NB4 (cell line): ENCODE data around the gene HDAC4.

Source experiments
- DNase-seq: peaks from one replicate; pipeline ENCODE4 v3.0.0; 2010; ENCODE audit warnings: low read depth
- H3K4me3 ChIP-seq: one replicate; pipeline ENCODE4 v1.5.1; 2011; ENCODE audit warnings: mild to moderate bottlenecking, low read depth, low read length, moderate library complexity
- MYC ChIP-seq: IDR thresholded peaks from 2 replicates; pipeline ENCODE4 v1.6.1; 2011; ENCODE audit warnings: low read depth, low read length
- POLR2A ChIP-seq: IDR thresholded peaks from 2 replicates; pipeline ENCODE4 v1.6.1; 2011; ENCODE audit warnings: mild to moderate bottlenecking; ENCODE audit not compliant: insufficient read length; ENCODE audit errors: extremely low read depth
- TF ChIP-seq, protein P1 (sequence below): IDR thresholded peaks from one replicate; pipeline ENCODE4 v1.5.1; 2012; ENCODE audit warnings: low read depth, low read length
- TF ChIP-seq, protein P2 (sequence below): IDR thresholded peaks from 2 replicates; pipeline ENCODE4 v1.6.1; 2011; ENCODE audit warnings: low read depth, low read length

HDAC4 gene

DNA sequence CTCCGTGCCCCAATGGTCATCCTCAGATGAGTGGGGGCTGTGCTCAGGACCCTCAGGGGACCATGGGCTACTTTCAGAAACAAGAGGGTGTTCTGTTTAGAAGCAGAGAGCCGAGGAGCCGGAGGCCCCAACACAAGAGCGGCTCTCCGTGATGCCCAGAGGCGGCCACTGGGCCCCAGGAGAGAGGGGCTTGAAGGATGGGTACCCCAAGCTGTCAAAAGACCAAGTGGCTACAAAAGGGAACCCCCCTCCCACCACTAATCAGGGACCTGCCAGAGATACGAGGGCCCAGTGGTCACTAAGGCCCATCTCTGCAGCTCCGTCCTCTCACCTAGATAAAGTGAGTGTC, 93.6 kb downstream of the HDAC4 start:
- H3K4me3 ChIP-seq: no peak overlapping the region
- no peak for TF ChIP-seq POLR2A
- TF ChIP-seq, protein P1, sequence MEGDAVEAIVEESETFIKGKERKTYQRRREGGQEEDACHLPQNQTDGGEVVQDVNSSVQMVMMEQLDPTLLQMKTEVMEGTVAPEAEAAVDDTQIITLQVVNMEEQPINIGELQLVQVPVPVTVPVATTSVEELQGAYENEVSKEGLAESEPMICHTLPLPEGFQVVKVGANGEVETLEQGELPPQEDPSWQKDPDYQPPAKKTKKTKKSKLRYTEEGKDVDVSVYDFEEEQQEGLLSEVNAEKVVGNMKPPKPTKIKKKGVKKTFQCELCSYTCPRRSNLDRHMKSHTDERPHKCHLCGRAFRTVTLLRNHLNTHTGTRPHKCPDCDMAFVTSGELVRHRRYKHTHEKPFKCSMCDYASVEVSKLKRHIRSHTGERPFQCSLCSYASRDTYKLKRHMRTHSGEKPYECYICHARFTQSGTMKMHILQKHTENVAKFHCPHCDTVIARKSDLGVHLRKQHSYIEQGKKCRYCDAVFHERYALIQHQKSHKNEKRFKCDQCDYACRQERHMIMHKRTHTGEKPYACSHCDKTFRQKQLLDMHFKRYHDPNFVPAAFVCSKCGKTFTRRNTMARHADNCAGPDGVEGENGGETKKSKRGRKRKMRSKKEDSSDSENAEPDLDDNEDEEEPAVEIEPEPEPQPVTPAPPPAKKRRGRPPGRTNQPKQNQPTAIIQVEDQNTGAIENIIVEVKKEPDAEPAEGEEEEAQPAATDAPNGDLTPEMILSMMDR: no peak
- TF ChIP-seq MYC: no peak
- TF ChIP-seq, protein P2, sequence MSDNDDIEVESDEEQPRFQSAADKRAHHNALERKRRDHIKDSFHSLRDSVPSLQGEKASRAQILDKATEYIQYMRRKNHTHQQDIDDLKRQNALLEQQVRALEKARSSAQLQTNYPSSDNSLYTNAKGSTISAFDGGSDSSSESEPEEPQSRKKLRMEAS: no peak
- no peak for DNase-seq

DNA sequence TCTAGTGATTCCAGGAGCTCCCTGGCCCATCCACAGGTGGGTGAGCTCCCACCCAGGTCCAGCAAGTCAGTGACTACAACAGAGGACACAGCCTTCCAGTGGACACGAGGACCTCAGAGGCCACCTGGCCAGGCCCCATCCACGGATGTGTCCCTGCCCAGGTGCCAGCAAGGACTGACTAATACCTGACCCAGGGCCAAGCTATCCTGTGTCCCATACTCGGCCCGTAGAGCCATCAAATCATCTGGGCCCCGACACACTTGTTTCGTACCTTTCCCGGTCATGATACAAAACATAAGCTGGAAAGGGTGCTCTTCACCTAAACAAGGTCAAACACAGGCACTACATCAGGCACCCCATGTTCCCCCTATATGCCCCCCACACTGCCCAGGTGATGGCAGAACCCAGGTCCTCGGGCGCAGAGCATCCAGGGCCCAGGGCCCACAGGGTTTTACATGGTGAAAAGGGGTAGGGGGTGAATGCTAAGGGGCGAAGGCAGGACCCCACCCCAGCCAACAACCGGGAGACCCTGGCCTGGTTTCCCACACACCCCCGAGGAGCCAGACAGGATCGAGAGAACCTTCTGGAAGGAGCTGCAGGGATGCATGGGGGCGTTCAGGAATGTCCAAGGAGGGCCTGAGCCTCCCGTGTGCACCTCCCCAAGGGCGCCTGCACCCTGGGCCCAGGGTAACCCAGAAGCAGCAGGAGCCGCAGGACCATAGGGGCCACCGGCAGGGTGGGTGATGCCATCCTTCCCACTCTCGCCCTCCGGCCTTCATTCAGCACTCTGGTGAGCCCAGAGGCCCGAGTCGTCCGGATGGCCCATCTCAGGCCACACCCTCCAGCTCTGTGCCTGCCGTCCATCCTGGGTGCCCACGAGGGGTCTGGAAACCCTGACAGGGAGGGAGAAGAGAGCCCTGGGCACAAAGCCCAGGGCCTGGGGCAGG, 94.3 kb downstream of the HDAC4 start:
- TF ChIP-seq MYC (no peak), POLR2A (no peak)
- TF ChIP-seq, protein P2: no peak
- TF ChIP-seq, protein P1: no peak
- DNase-seq: no peak
- H3K4me3 ChIP-seq: no peak overlapping the region

DNA sequence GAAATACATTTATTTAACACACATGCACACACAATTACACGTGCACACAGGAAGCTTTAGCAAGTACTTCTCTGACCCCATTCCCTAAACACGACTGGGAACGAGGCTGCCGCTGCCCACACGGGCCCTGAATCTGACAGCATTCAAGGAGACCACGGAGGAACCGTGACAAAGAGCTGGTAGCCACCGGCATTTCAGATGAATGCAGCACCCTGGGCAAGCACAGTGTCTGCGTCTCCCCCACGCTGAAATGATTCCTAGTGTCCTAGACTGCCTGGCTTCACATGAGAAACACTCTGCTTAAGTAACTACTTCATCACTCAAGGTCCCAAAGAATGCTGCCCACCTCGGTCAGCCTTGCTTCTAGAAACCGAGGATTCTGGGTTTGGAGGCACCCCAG, 95.0 kb downstream of the HDAC4 start:
- H3K4me3 ChIP-seq: no peak overlapping the region
- DNase-seq: no peak
- no peak for TF ChIP-seq MYC
- no peak for TF ChIP-seq POLR2A
- TF ChIP-seq, protein P1: no peak
- TF ChIP-seq, protein P2: no peak

DNA sequence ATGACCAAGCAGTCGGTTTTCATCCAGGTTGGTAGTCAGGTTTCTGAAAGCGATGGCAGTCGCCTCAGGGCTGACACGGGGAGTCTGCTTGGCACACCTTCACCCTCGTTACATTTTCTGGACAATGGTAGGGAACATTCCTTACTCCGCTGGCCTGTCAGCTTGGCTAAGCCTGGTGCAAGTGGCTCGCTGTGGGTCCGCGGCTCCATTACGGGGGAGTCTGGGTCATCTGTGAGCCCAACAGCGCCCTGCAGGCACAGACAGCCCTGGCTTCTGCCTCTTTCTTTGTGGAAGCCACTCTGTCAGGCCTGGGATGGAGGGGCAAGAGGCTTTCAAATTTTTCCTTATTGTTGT, 95.6 kb downstream of the HDAC4 start:
- TF ChIP-seq MYC (no peak), POLR2A (no peak)
- TF ChIP-seq, protein P1: no peak
- TF ChIP-seq, protein P2: no peak
- no peak for DNase-seq
- no peak overlapping the region for H3K4me3 ChIP-seq

DNA sequence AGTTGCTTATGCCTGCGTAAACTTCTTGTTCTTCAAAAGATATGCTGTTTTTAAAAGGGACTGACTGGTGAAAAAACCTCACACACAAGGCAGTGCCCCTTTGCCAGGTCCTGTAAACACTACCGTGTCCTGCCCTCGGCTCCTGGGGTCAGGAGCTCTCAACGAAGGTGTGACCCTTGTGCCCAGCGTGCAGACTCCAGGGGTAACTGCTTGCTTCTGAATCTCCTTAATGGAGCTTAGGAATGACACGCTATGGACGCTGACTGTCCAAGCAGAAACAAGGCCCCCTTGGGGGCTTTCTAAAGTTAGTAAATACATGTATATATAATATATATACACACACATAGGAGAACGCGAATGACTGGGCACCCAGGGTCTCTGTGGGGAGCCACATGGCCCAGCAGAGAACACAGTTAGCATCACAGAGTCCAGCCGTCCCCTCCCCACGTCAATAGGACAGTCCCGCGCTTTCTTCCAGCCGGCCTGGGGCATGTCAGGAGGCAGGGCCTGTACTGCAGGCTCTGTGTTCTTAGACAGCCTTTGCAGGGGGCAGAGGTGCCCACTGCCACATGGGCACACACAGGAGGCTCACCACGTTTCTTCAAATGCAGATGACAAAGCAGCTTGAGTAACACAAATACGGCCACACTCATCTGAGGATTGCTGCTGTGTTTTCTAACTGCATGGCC, 96.1 kb downstream of the HDAC4 start:
- DNase-seq: no peak
- H3K4me3 ChIP-seq: no peak overlapping the region
- TF ChIP-seq MYC (no peak), POLR2A (no peak)
- TF ChIP-seq, protein P1: no peak
